ENCODE measurements around the gene ATXN1.

ATXN1 gene

DNA sequence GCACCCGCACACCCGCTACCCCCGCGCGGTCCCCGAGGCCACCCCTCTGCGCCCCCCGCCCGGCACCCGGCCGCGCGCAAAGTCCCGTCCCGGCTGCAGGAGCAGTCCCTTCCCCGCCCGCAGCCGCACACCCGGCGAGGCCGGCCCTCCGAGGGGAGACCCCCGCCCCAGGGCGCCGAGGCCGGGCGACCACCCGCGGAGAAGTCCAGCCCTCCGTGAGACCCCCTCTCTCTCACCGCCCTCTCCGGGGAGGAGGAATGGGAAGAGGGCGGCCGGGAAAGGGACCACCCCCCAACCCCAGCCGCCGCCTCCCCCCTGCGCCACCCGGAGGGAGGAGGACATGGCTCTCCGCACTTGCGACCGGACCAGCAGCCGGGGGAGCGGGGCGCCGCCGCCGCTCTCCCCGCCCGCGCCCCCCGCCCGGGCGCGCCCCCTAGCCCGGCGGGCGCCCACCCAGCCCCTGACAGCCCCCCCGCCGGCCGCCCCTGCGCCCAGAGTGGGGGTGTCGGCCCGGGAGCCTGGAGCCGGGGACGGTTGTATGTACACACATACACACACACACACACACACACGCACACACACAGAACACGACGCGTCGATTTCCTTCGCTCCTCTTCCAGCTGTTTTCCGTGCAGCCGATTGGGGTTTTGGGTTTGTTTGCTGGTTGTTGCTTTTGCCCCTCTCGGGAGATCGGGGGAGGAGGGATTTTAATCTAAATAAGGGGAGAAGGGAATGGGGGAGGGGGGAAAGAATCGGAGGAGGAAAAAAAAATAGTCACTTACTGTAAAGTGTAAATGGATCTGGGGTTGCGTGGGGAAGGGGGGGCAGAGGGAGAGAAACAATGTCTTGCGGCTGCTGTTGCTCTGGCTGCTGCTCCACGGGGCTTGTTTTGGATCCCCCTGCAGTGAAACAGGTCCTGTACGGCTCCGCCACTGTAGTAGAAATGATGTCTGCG lies at the start of gene ATXN1 (continued):
- TF ChIP-seq SETDB1 (IDR thresholded peaks at IDR 0.05; ENCODE audit: insufficient read length, low read length) (no peak), ZNF529 (tag by site-specific recombination; IDR thresholded peaks at IDR 0.05; ENCODE audit: insufficient replicate concordance) (no peak), ZNF37A (tag by site-specific recombination; IDR thresholded peaks at IDR 0.05) (no peak), ZNF501 (tag by site-specific recombination; IDR thresholded peaks at IDR 0.05) (peak; percentile 53; the same call in 1 of the 2 replicates), ZNF626 (tag by site-specific recombination; IDR thresholded peaks at IDR 0.05) (no peak), ZNF701 (tag by site-specific recombination; IDR thresholded peaks at IDR 0.05) (no peak), ZNF623 (tag by site-specific recombination; IDR thresholded peaks at IDR 0.05) (0 out of 2 replicates have a peak, but pooled peaks have one; percentile 25), ZNF335 (tag by site-specific recombination; conservative IDR thresholded peaks at IDR 0.05) (no peak; the same call in none of the 2 replicates), ZNF664 (tag by site-specific recombination; IDR thresholded peaks at IDR 0.05) (no peak), ZNF600 (tag by site-specific recombination; IDR thresholded peaks at IDR 0.05) (peak; percentile 76), ZNF776 (tag by site-specific recombination; IDR thresholded peaks at IDR 0.05; ENCODE audit: borderline replicate concordance) (no peak), ZNF843 (tag by site-specific recombination; IDR thresholded peaks at IDR 0.05) (no peak), ZNF211 (tag by site-specific recombination; IDR thresholded peaks at IDR 0.05; ENCODE audit: low read depth) (no peak), GLIS2 (tag by site-specific recombination; IDR thresholded peaks at IDR 0.05) (peak; percentile 23), GFI1B (tag by site-specific recombination; IDR thresholded peaks at IDR 0.05) (no peak), REPIN1 (tag by site-specific recombination; IDR thresholded peaks at IDR 0.05; ENCODE audit: low read depth) (no peak), KLF8 (tag by site-specific recombination; IDR thresholded peaks at IDR 0.05) (peak; percentile 65; the same call in 1 of the 2 replicates), ZNF585B (tag by site-specific recombination; IDR thresholded peaks at IDR 0.05) (no peak), KLF16 (tag by site-specific recombination; IDR thresholded peaks at IDR 0.05) (no peak), ZNF792 (tag by site-specific recombination; IDR thresholded peaks at IDR 0.05) (0 out of 2 replicates have a peak, but pooled peaks have one; percentile 44), ZSCAN16 (tag by site-specific recombination; IDR thresholded peaks at IDR 0.05) (no peak), ZNF239 (tag by site-specific recombination; IDR thresholded peaks at IDR 0.05) (no peak), ZEB2 (tag by site-specific recombination; IDR thresholded peaks at IDR 0.05) (peak; percentile 64), ZBTB7A (tag by site-specific recombination; IDR thresholded peaks at IDR 0.05; ENCODE audit: low read depth) (no peak; the same call in 1 of the 2 replicates), ZNF175 (tag by site-specific recombination; IDR thresholded peaks at IDR 0.05) (no peak), KLF10 (tag by site-specific recombination; IDR thresholded peaks at IDR 0.05) (no peak), ZNF214 (tag by site-specific recombination; IDR thresholded peaks at IDR 0.05; ENCODE audit: borderline replicate concordance) (no peak), HOXD13 (CRISPR knock-in tag; IDR thresholded peaks at IDR 0.05; ENCODE audit: borderline replicate concordance) (no peak), ZNF146 (tag by site-specific recombination; IDR thresholded peaks at IDR 0.05) (0 out of 2 replicates have a peak, but pooled peaks have one; percentile 9), ZSCAN30 (tag by site-specific recombination; IDR thresholded peaks at IDR 0.05) (no peak)
- TF ChIP-seq, protein P1, sequence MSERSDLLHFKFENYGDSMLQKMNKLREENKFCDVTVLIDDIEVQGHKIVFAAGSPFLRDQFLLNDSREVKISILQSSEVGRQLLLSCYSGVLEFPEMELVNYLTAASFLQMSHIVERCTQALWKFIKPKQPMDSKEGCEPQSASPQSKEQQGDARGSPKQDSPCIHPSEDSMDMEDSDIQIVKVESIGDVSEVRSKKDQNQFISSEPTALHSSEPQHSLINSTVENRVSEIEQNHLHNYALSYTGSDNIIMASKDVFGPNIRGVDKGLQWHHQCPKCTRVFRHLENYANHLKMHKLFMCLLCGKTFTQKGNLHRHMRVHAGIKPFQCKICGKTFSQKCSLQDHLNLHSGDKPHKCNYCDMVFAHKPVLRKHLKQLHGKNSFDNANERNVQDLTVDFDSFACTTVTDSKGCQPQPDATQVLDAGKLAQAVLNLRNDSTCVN (tag by site-specific recombination; optimal IDR thresholded peaks at IDR 0.05), result no peak
- TF ChIP-seq, protein P2, sequence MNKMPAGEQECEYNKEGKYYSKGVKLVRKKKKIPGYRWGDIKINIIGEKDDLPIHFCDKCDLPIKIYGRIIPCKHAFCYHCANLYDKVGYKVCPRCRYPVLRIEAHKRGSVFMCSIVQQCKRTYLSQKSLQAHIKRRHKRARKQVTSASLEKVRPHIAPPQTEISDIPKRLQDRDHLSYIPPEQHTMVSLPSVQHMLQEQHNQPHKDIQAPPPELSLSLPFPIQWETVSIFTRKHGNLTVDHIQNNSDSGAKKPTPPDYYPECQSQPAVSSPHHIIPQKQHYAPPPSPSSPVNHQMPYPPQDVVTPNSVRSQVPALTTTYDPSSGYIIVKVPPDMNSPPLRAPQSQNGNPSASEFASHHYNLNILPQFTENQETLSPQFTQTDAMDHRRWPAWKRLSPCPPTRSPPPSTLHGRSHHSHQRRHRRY (tag by site-specific recombination; IDR thresholded peaks at IDR 0.05), result no peak
- TF ChIP-seq, protein P3, sequence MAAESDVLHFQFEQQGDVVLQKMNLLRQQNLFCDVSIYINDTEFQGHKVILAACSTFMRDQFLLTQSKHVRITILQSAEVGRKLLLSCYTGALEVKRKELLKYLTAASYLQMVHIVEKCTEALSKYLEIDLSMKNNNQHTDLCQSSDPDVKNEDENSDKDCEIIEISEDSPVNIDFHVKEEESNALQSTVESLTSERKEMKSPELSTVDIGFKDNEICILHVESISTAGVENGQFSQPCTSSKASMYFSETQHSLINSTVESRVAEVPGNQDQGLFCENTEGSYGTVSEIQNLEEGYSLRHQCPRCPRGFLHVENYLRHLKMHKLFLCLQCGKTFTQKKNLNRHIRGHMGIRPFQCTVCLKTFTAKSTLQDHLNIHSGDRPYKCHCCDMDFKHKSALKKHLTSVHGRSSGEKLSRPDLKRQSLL (tag by site-specific recombination; IDR thresholded peaks at IDR 0.05), result no peak
- TF ChIP-seq, protein P4, sequence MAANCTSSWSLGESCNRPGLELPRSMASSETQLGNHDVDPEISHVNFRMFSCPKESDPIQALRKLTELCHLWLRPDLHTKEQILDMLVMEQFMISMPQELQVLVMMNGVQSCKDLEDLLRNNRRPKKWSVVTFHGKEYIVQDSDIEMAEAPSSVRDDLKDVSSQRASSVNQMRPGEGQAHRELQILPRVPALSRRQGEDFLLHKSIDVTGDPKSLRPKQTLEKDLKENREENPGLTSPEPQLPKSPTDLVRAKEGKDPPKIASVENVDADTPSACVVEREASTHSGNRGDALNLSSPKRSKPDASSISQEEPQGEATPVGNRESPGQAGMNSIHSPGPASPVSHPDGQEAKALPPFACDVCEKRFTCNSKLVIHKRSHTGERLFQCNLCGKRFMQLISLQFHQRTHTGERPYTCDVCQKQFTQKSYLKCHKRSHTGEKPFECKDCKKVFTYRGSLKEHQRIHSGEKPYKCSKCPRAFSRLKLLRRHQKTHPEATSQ (tag by site-specific recombination; IDR thresholded peaks at IDR 0.05), result no peak
- TF ChIP-seq, protein P5, sequence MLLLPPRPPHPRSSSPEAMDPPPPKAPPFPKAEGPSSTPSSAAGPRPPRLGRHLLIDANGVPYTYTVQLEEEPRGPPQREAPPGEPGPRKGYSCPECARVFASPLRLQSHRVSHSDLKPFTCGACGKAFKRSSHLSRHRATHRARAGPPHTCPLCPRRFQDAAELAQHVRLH (tag by site-specific recombination; IDR thresholded peaks at IDR 0.05), result 0 out of 2 replicates have a peak, but pooled peaks have one; percentile 13
